ENCODE measurements around the gene MAP2. TPM values are rescaled to one million over a fixed set of nuclear protein-coding genes. Genes with fewer than 3 reads are reported as not detected.

The MAP2 gene
- total RNA-seq, 1 donor from 2014 or later: 15.5 TPM

DNA sequence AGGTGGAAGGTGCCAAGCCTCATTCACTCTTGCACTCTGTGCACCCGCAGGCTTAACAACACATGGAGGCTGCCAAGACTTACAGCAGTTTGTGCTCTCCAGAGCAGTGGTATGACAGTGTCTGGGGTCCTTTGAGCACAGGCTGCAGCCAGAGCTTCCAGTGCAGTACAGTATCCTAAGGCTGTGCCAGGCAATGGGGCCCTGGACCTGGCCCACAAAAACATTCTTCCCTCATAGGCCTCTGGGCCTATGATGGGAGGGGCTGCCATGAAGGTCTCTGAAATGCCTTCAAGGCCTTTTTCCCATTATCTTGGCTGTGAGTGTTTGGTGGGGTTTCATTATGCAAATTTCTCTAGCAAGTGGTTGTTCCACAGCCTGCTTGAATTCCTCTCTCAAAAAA lies 74.8 kb downstream of the MAP2 start:
- TF ChIP-seq, protein P1, sequence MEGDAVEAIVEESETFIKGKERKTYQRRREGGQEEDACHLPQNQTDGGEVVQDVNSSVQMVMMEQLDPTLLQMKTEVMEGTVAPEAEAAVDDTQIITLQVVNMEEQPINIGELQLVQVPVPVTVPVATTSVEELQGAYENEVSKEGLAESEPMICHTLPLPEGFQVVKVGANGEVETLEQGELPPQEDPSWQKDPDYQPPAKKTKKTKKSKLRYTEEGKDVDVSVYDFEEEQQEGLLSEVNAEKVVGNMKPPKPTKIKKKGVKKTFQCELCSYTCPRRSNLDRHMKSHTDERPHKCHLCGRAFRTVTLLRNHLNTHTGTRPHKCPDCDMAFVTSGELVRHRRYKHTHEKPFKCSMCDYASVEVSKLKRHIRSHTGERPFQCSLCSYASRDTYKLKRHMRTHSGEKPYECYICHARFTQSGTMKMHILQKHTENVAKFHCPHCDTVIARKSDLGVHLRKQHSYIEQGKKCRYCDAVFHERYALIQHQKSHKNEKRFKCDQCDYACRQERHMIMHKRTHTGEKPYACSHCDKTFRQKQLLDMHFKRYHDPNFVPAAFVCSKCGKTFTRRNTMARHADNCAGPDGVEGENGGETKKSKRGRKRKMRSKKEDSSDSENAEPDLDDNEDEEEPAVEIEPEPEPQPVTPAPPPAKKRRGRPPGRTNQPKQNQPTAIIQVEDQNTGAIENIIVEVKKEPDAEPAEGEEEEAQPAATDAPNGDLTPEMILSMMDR (IDR thresholded peaks at IDR 0.05): no peak
- TF ChIP-seq POLR2AphosphoS5 (IDR thresholded peaks at IDR 0.05; ENCODE audit: insufficient read depth in 1 of 2, low read depth in 1 of 2) (no peak), POLR2A (IDR thresholded peaks at IDR 0.05) (no peak)
- intact Hi-C loops (cut with DNase I): no loop called here
- DNase-seq (ENCODE audit: extremely low spot score in 2 of 2): no peak
- Histone ChIP-seq H3K36me3 (no peaks in the 10 kb centered on the region), H3K4me3 (no peak overlapping the region), H3K27ac (no peak overlapping the region), H3K9me3 (no peaks in the 10 kb centered on the region), H3K27me3 (no peaks in the 10 kb centered on the region), H3K4me1 (peaks cover 10% of the 10 kb centered on the region)

DNA sequence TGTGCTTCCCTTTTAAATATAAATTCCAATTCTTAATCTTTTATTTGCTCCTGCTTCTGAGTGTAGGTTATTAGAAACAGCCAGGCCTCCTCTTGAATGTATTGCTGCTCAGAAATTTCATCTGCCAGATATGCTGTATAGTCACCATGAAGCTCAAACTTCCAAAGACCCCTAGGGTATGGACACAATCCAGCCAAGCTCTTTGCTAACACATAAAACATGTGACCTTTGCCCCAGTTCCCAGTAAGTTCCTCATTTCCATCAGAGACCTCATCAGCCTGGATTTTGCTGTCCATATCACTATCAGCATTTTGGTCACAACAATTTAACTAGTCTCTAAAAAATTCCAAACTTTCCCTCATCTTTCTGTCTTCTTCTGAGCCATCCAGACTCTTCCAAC lies 75.2 kb downstream of the MAP2 start:
- TF ChIP-seq, protein P1 (IDR thresholded peaks at IDR 0.05): no peak
- TF ChIP-seq POLR2AphosphoS5 (IDR thresholded peaks at IDR 0.05; ENCODE audit: insufficient read depth in 1 of 2, low read depth in 1 of 2) (no peak), POLR2A (IDR thresholded peaks at IDR 0.05) (no peak)
- no peak overlapping the region for H3K4me3 ChIP-seq
- H3K9me3 ChIP-seq: no peaks in the 10 kb centered on the region
- no peaks in the 10 kb centered on the region for H3K36me3 ChIP-seq
- no peaks in the 10 kb centered on the region for H3K27me3 ChIP-seq
- intact Hi-C loops (cut with DNase I): no loop called here
- H3K4me1 ChIP-seq: peaks cover 10% of the 10 kb centered on the region
- no peak for DNase-seq (ENCODE audit: extremely low spot score in 2 of 2)
- no peak overlapping the region for H3K27ac ChIP-seq

DNA sequence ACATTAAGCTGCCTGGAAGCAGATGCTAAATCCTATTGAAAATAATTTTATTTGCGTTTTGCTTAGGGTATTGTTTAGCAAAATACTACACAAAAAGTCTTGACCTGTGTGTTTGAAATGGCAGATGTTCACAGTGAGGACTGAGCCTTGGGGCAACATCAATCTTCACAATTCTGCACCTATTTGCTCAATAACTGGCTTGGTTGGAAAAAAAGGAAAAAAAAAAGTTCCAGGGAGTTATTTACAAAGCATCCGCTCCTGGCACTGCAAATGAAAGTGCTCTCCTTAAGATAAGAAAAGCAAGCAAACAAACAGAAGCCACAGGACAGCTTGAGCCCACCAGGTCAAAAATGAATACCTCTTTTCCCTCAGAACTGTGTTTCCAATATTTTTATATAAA lies 77.7 kb downstream of the MAP2 start:
- no peak for DNase-seq (ENCODE audit: extremely low spot score in 2 of 2)
- H3K9me3 ChIP-seq: no peaks in the 10 kb centered on the region
- intact Hi-C loops (cut with DNase I): no loop called here
- TF ChIP-seq POLR2A (IDR thresholded peaks at IDR 0.05) (no peak), POLR2AphosphoS5 (IDR thresholded peaks at IDR 0.05; ENCODE audit: insufficient read depth in 1 of 2, low read depth in 1 of 2) (no peak)
- TF ChIP-seq, protein P1 (IDR thresholded peaks at IDR 0.05): no peak
- H3K36me3 ChIP-seq: no peaks in the 10 kb centered on the region
- peaks cover 5% of the 10 kb centered on the region for H3K4me1 ChIP-seq
- H3K27ac ChIP-seq: no peak overlapping the region
- no peak overlapping the region for H3K4me3 ChIP-seq
- H3K27me3 ChIP-seq: no peaks in the 10 kb centered on the region

DNA sequence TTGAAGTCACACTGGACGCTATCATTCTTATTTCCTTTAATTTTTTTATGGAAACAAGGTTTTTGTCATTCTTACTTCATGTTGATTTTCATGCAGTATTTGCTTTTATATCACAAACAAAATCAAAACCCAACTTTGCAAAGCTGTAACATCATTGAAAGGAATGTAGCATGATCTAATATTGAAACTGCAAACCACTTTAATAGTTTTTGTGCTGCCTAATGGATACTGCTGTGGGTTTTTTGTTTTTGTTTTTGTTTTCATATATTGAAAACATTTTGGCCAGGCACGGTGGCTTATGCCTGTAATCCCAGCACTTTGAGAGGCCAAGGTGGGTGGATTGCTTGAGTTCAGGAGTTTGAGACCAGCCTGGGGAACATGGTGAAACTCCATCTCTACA lies 81.6 kb downstream of the MAP2 start:
- Histone ChIP-seq H3K4me3 (no peak overlapping the region), H3K27ac (no peak overlapping the region), H3K9me3 (no peaks in the 10 kb centered on the region), H3K4me1 (no peaks in the 10 kb centered on the region), H3K36me3 (no peaks in the 10 kb centered on the region), H3K27me3 (no peaks in the 10 kb centered on the region)
- intact Hi-C loops (cut with DNase I): no loop called here
- DNase-seq (ENCODE audit: extremely low spot score in 2 of 2): no peak
- no peak for TF ChIP-seq POLR2A (IDR thresholded peaks at IDR 0.05)
- TF ChIP-seq, protein P1 (IDR thresholded peaks at IDR 0.05): no peak
- TF ChIP-seq POLR2AphosphoS5 (IDR thresholded peaks at IDR 0.05; ENCODE audit: insufficient read depth in 1 of 2, low read depth in 1 of 2): no peak

DNA sequence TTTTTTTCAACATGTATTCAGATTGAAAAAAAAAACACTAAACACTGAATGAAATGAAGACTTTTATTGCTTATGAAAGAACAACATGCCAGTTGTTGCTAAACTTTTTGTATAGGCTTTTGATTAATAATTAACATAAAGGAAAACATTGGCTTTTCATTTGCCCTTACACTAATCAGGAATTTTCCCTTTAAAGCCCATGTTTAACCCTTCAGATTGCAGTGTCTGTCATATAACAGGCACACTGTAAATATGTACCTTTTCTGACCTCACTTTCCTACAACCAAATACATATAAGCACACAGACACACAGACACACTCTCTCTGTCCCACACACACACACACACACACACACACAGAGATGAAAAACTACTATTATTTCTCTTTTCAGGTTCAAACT lies 84.4 kb downstream of the MAP2 start:
- Histone ChIP-seq H3K27me3 (no peaks in the 10 kb centered on the region), H3K4me1 (no peaks in the 10 kb centered on the region), H3K27ac (no peak overlapping the region), H3K4me3 (no peak overlapping the region), H3K9me3 (no peaks in the 10 kb centered on the region), H3K36me3 (no peaks in the 10 kb centered on the region)
- no peak for DNase-seq (ENCODE audit: extremely low spot score in 2 of 2)
- intact Hi-C loops (cut with DNase I): no loop called here
- TF ChIP-seq POLR2A (IDR thresholded peaks at IDR 0.05) (no peak), POLR2AphosphoS5 (IDR thresholded peaks at IDR 0.05; ENCODE audit: insufficient read depth in 1 of 2, low read depth in 1 of 2) (no peak)
- TF ChIP-seq, protein P1 (IDR thresholded peaks at IDR 0.05): no peak
